ENCODE measurements around the gene RTN3. TPM values are rescaled to one million over a fixed set of nuclear protein-coding genes. Genes with fewer than 3 reads are reported as not detected.

Gene RTN3
- polyA plus RNA-seq, 1 donor from 2014 or later, result 283 TPM

GRCh38 chr11:63699896-63700295 lies 18.6 kb downstream of the RTN3 start:
- H3K4me3 ChIP-seq (ENCODE audit: low read length), result no peak overlapping the region
- H4K20me1 ChIP-seq (ENCODE audit: insufficient read depth), result peaks cover 34% of the 10 kb centered on the region
- H3K9ac ChIP-seq (ENCODE audit: low read length), result no peak overlapping the region
- no peaks in the 10 kb centered on the region for H3K27me3 ChIP-seq (ENCODE audit: insufficient read depth, low read depth, low read length)
- no peak overlapping the region for H3K27ac ChIP-seq (ENCODE audit: low read length)
- no peak overlapping the region for H2AFZ ChIP-seq (ENCODE audit: low read depth, low read length)
- no peaks in the 10 kb centered on the region for H3K9me2 ChIP-seq (ENCODE audit: insufficient read depth, low read length)
- TF ChIP-seq EZH2 (IDR thresholded peaks at IDR 0.05; ENCODE audit: borderline replicate concordance, insufficient read depth, low read length, poor library complexity, severe bottlenecking) (no peak), POLR2AphosphoS5 (IDR thresholded peaks at IDR 0.05) (no peak), RAD21 (conservative IDR thresholded peaks at IDR 0.05) (no peak), CTCF (IDR thresholded peaks at IDR 0.05; ENCODE audit: poor library complexity, severe bottlenecking) (no peak)
- H3K36me3 ChIP-seq (ENCODE audit: insufficient read depth, low read length), result no peaks in the 10 kb centered on the region
- H3F3A ChIP-seq (ENCODE audit: insufficient read depth, low read length, poor library complexity, severe bottlenecking), result no peaks in the 10 kb centered on the region
- no peak overlapping the region for H3K4me2 ChIP-seq (ENCODE audit: low read length)
- peaks cover 78% of the 10 kb centered on the region for H3K79me2 ChIP-seq (replicated peaks; ENCODE audit: insufficient read depth, low read length)
- no peaks in the 10 kb centered on the region for H3K9me3 ChIP-seq (ENCODE audit: low read length)

- Histone ChIP-seq H3K27ac (ENCODE audit: low read length) (no peak overlapping the region), H3K4me3 (ENCODE audit: low read length) (no peak overlapping the region), H3K79me2 (replicated peaks; ENCODE audit: insufficient read depth, low read length) (peaks cover 82% of the 10 kb centered on the region), H2AFZ (ENCODE audit: low read depth, low read length) (no peak overlapping the region), H3K9me2 (ENCODE audit: insufficient read depth, low read length) (no peaks in the 10 kb centered on the region), H3K27me3 (ENCODE audit: insufficient read depth, low read depth, low read length) (no peaks in the 10 kb centered on the region), H3F3A (ENCODE audit: insufficient read depth, low read length, poor library complexity, severe bottlenecking) (no peaks in the 10 kb centered on the region), H3K9ac (ENCODE audit: low read length) (no peak overlapping the region), H3K36me3 (ENCODE audit: insufficient read depth, low read length) (no peaks in the 10 kb centered on the region), H3K4me2 (ENCODE audit: low read length) (no peak overlapping the region), H4K20me1 (ENCODE audit: insufficient read depth) (peaks cover 32% of the 10 kb centered on the region), H3K9me3 (ENCODE audit: low read length) (no peaks in the 10 kb centered on the region)
- TF ChIP-seq SMC3 (conservative IDR thresholded peaks at IDR 0.05; ENCODE audit: poor library complexity), result no peak
- TF ChIP-seq MXI1 (conservative IDR thresholded peaks at IDR 0.05; ENCODE audit: poor library complexity, severe bottlenecking), result no peak
- TF ChIP-seq TAF1 (IDR thresholded peaks at IDR 0.05; ENCODE audit: low read depth), result no peak
- TF ChIP-seq REST (IDR thresholded peaks at IDR 0.05; ENCODE audit: borderline replicate concordance), result no peak
- TF ChIP-seq RAD21 (conservative IDR thresholded peaks at IDR 0.05), result no peak
- TF ChIP-seq CTCF (IDR thresholded peaks at IDR 0.05; ENCODE audit: poor library complexity, severe bottlenecking), result no peak
- no peak for TF ChIP-seq POLR2AphosphoS5 (IDR thresholded peaks at IDR 0.05)
- TF ChIP-seq EZH2 (IDR thresholded peaks at IDR 0.05; ENCODE audit: borderline replicate concordance, insufficient read depth, low read length, poor library complexity, severe bottlenecking), result no peak
- no peak for TF ChIP-seq EP300 (conservative IDR thresholded peaks at IDR 0.05; ENCODE audit: poor library complexity, severe bottlenecking)
Observed at GRCh38 chr11:63705526-63705925, 24.2 kb downstream of the RTN3 start.

Data from neural cell (in vitro differentiated cells).